Left renal pelvis (tissue), 4 donors: ENCODE measurements around the gene IP6K1. TPM values are rescaled to one million over a fixed set of nuclear protein-coding genes. Genes with fewer than 3 reads are reported as not detected.

Source experiments
- polyA plus RNA-seq, 4 donors: library from polyadenylated mRNA; unstranded; fragments of 120-200 nt; gene quantifications; one replicate each; pipeline ENCODE4 v1.2.1, GENCODE V29; 2013; ENCODE audit not compliant: insufficient read length in 4 of 4

Gene IP6K1
- polyA plus RNA-seq, 4 donors, result 50.3 to 55.6 (median 51.6) TPM

Other genes with a start within 250 kb of the IP6K1 start
- gene BSN, start 232.1 kb downstream of the IP6K1 start, polyA plus RNA-seq, result 1 to 10 TPM in 3 of 4 donors, under 1 TPM in 1; 0.82 to 1.6 (median 1.1) TPM
- gene APEH, start 112.2 kb downstream of the IP6K1 start, polyA plus RNA-seq, result 100 to 1,000 TPM in 3 of 4 donors, 10 to 100 TPM in 1; 76.0 to 158 (median 140) TPM
- gene MST1, start 97.1 kb downstream of the IP6K1 start, polyA plus RNA-seq, result 100 to 1,000 TPM in 2 of 4 donors, 10 to 100 TPM in 2; 33.6 to 347 (median 113) TPM
- gene RNF123, start 97.0 kb downstream of the IP6K1 start, polyA plus RNA-seq, result 10 to 100 TPM; 31.1 to 38.6 (median 34.9) TPM
- gene AMIGO3, start 66.9 kb downstream of the IP6K1 start, polyA plus RNA-seq, result 1 to 10 TPM in 3 of 4 donors, under 1 TPM in 1; 0.83 to 1.7 (median 1.3) TPM
- gene GMPPB, start 62.6 kb downstream of the IP6K1 start, polyA plus RNA-seq, result 10 to 100 TPM; 12.8 to 19.4 (median 14.1) TPM
- gene CDHR4, start 13.3 kb upstream of the IP6K1 start, polyA plus RNA-seq, result under 1 TPM in 1 of 4 donors, not detected in 3; 0.12 TPM
- 10 to 100 TPM in 3 of 4 donors, 1 to 10 TPM in 1; 8.9 to 16.7 (median 12.2) TPM for gene INKA1, start 16.7 kb upstream of the IP6K1 start, polyA plus RNA-seq
- gene UBA7, start 27.4 kb upstream of the IP6K1 start, polyA plus RNA-seq, result 10 to 100 TPM; 34.5 to 87.7 (median 45.3) TPM
- gene TRAIP, start 70.0 kb upstream of the IP6K1 start, polyA plus RNA-seq, result 10 to 100 TPM in 3 of 4 donors, 1 to 10 TPM in 1; 7.6 to 11.8 (median 10.9) TPM
- under 1 TPM; 0.13 to 0.29 (median 0.19) TPM for gene CAMKV, start 83.4 kb upstream of the IP6K1 start, polyA plus RNA-seq
- gene MST1R, start 117.3 kb upstream of the IP6K1 start, polyA plus RNA-seq, result 1 to 10 TPM; 1.2 to 2.6 (median 1.8) TPM
- gene MON1A, start 143.3 kb upstream of the IP6K1 start, polyA plus RNA-seq, result 1 to 10 TPM; 7.6 to 10.0 (median 8.1) TPM
- gene RBM6, start 153.6 kb upstream of the IP6K1 start, polyA plus RNA-seq, result 100 to 1,000 TPM; 124 to 201 (median 133) TPM